Stimulated activated CD8-positive, alpha-beta memory T cell treated with anti-CD3 and anti-CD28 coated beads, Interleukin-2, amount 100 ng/mL, for 48 hours (primary cell): Measurements from ENCODE around the gene COL13A1.

Source experiments
- DNase-seq, 2 donors: peaks; one replicate each; pipeline ENCODE4 v3.0.0-alpha.2; 2020; ENCODE audit warnings: low read depth in 2 of 2

The COL13A1 gene

GRCh38 chr10:69801434-69802315, at the start of gene COL13A1:
TSS of gene COL13A1 (plus strand) at chr10:69801906. CDS start at chr10:69802424, 518 bp downstream.
- no peak for DNase-seq

DNA sequence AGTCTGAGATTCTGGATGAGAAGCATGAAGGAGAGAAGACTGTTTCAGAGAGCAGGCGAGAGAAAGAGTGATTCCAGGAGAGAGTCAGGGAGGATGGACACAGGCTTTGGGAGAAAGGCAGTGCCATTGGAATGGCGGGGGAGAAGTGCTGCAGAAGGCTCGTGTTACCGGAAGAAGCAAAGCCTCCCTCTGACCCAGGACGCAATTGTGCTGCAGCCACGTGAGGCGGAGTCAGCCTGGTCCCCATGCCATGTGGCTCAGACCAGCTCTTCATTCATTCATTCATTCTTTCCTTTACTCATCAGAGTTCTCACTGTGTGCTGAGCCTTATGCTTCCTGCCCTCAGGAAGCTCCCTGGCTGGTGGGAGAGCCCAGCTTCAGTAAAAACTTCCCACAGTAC, 49.2 kb upstream of the COL13A1 start:
- no peak for DNase-seq

- DNase-seq, result no peak
These were observed 45.4 kb upstream of the COL13A1 start for GRCh38 chr10:69756279-69756678.

GRCh38 chr10:69757206-69757552, 44.5 kb upstream of the COL13A1 start:
- DNase-seq, result no peak

GRCh38 chr10:69757553-69758309, 44.0 kb upstream of the COL13A1 start:
- DNase-seq, result no peak

DNA sequence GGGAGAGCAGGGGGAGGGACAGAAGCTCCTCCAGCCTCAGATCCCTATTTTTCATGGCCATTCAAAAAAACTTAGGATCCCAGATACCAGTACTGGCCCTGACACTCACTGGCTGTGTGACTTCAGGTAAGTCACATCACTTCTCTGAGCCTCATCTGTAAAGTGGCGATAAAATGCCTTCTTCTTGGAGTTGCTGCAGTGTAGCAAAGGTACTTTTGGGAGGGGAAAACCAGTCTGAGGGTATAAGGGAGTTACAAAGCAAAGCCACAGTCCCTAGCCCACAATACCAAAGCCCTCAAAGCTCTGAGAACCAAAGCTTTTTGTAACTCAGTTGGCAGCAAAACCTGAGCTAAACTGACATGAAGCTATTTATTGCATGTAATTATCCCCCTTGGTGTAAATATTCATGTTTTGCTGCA, 43.4 kb upstream of the COL13A1 start:
- DNase-seq, result no peak

DNA sequence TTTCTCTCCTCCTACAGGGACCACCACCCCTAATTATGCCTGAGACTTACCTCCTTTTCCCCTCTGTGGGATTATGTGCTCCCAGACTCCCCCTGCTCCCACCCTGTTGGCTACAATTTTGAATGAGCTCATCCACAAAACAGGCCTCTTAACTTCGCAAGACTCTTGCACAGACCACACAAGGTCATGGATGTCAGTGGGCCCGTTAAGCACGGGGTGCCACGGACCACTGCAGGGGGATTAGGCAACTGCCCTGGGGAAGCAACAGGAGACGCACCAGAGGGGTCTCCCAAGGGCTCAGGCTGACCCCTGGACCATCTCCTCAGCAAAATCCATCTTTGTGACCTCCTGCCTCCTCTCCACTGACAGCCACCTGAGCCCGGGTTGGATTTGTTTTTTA, 42.1 kb upstream of the COL13A1 start:
- DNase-seq, result no peak

- no peak for DNase-seq
These were observed 41.6 kb upstream of the COL13A1 start for GRCh38 chr10:69760072-69760471.

GRCh38 chr10:69761320-69761719, 40.4 kb upstream of the COL13A1 start:
- DNase-seq, result no peak

DNA sequence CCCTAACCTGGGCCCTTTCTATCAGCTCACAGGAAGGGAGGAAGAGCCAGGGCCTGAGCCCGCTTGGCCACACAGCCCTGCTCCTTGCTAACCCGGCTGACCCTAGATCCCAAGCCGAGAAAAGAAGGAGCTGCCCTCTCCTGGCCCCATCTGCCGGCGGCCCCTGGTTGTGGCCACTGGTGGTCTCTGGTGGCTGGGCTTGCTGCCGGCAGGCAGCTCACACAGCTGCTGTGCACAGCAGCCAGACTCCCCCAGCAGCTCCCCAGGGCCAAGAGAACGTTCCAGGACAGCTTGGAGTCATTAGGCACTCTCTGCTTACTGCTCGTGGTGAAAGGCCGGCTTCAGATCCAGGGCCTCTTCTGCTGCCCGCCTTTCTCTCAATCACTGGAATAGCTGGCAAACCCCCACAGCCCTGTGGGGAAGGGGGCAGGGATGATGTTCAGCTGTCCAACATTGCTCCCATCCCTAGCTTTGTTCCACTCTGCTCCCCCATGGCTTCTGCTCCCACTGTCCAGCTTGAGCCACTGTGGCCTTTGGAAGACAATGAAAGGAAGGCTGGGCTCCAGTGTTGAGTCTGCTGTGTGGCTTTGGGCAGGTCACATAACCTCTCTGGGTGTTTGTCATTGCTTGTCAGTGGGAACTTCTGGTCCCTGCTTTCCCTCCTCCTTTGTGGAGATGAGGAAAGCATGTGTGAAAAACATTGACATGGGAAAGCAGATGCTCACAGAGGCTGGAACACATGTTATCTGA, 35.4 kb upstream of the COL13A1 start:
- DNase-seq, result no peak

DNA sequence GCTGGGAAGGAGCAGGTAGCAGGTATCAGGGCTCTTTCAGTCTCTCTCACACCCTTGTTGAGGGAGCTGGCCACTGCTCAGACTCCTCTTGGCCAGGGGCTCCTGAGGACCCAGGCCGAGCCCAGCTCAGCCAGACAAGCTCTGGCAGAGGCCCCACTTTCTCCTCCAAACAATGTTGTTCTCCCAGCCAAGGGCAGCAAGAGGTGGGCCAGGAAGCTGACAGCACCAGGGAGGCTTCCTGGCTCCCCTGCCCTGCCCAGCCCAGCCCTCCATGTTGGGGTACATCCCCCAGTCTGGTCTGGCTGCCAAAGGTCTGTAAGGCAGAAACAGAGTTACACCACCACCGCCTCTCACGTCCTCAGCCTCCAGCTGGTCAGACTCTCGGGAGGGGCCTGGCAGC, 33.9 kb upstream of the COL13A1 start:
- no peak for DNase-seq

DNA sequence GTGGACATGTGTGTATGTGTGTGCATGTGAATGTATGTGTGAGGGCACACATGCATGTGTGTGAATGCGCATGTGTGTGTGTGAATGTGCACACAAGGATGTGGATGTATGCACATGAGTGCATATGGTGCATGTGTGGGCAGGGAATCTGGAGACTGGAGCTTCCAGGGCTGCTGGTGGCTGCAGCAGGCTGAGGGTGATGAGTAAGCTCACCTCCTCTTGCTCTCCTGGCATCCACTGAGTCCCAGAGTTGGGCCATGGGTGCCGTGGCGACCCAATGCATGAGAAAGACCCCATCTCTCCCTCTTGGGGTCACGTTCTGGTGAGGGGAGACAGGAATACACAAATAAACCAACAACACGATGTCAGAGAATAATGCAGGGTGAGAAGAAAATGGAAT, 33.3 kb upstream of the COL13A1 start:
- no peak for DNase-seq

DNA sequence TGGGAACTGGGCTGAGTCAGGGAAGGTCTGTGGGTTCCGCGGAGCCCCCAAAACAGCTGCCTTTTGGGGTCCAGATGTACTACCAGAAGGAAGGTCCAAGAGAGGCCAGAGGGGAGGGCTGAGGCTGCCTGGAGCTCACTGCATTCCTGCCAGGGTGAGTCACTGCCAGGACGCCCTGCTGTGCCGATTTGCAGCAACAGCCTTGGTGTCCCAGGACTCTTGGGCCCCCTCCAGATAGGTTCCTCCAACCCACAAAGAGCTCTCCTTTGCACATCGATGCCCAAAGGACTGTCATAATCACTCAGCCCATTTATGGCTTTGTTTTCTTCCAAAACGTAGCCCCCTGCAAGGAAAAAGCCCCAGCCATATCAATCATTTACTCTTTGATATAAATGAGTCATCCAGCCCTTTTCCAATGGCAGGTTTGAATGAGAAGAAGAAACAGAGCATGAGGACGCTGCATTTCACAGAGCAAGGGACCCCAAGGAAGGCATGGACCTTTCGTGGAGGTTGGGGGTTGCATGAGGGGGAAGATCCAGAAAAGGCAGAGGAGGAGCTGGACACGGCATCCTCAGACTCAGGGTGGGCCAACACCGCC, 32.2 kb upstream of the COL13A1 start:
- no peak for DNase-seq

DNA sequence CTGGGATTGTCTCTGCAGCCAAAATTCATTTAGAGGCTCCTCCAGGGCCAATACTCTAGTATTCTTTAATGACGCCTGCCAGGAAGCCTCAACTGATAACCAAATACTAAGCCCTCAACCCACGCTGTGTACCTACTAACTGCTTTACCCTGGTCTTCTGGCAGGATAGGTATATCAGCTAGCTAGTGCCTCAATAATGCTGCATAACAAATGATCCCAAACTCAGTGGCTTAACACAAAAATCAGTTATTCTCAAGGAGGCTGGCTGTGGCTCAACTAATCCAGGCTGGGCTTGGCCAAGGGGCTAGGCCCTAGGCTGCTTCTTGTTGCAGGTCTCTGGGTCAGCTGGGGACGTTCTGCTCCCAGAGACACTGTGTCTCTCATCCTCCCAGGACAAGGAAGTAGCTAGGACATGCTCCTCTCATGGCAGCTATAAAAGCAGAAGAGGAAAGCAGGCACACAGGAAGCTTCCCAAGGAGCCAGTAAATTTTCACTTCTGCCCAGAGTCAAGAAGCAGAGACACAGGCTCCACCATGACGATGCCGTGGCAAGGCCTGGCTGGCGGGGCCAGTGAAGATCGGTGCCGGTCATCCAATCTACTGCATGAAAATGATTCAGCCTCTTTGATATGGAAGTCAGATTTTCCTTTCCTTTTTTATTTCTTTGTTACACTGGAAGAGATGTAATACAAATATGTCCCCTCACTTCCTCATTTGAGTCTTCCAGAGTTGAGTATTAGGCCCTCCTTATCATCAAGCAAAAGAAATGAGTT, 28.6 kb upstream of the COL13A1 start:
- DNase-seq, result no peak

- DNase-seq, result no peak
These were observed 27.1 kb upstream of the COL13A1 start for GRCh38 chr10:69774596-69774995.

GRCh38 chr10:69780077-69780476, 21.6 kb upstream of the COL13A1 start:
- no peak for DNase-seq

- no peak for DNase-seq
These were observed 20.1 kb upstream of the COL13A1 start for GRCh38 chr10:69781576-69781975.

- DNase-seq, result no peak
These were observed 18.2 kb upstream of the COL13A1 start for GRCh38 chr10:69783515-69783914.

- DNase-seq, result no peak
These were observed 14.9 kb upstream of the COL13A1 start for GRCh38 chr10:69786791-69787190.

DNA sequence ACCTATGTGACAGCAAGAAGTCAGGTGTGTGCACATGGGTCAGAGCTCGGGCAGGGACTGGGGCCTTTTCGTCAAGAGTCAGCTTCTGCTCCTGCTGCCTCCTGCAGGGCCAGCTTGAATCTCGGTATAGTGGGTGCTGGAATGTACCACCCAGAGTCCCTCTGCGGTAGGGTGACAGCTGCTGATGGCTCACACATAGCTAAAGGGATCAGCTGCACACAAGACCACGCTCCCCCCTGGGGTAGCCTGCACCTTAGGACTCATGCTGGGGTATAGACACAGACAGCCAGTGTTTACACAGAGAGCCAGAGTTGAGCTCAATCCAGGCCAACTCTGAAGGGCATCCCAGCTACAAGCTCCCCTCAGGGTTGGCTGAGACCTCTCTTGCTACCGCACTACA, 14.0 kb upstream of the COL13A1 start:
- no peak for DNase-seq

- DNase-seq, result no peak
These were observed 12.5 kb upstream of the COL13A1 start for GRCh38 chr10:69789164-69789576.
